ENCODE data around the gene APOH. TPM values are rescaled to one million over a fixed set of nuclear protein-coding genes. Genes with fewer than 3 reads are reported as not detected.

The APOH gene
- total and polyA plus RNA-seq, 2 of the 13 experiments (the other 11 are each of a cell fraction or from before 2014, with no cell fraction given), result 4,846 to 5,748 TPM

- peak; percentile 46; the same call in 1 of the 2 replicates for TF ChIP-seq ATF1 (CRISPR knock-in tag; IDR thresholded peaks at IDR 0.05)
- TF ChIP-seq, protein P1, sequence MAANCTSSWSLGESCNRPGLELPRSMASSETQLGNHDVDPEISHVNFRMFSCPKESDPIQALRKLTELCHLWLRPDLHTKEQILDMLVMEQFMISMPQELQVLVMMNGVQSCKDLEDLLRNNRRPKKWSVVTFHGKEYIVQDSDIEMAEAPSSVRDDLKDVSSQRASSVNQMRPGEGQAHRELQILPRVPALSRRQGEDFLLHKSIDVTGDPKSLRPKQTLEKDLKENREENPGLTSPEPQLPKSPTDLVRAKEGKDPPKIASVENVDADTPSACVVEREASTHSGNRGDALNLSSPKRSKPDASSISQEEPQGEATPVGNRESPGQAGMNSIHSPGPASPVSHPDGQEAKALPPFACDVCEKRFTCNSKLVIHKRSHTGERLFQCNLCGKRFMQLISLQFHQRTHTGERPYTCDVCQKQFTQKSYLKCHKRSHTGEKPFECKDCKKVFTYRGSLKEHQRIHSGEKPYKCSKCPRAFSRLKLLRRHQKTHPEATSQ (CRISPR knock-in tag; IDR thresholded peaks at IDR 0.05; ENCODE audit: borderline replicate concordance), result peak; percentile 74; the same call in 1 of the 2 replicates
- no peak for TF ChIP-seq DBP (CRISPR knock-in tag; IDR thresholded peaks at IDR 0.05; ENCODE audit: not compliant biosample characterization)
- no peak for TF ChIP-seq ARHGAP35 (CRISPR knock-in tag; IDR thresholded peaks at IDR 0.05; ENCODE audit: borderline replicate concordance)
- peak; percentile 78; the same call in 1 of the 2 replicates for TF ChIP-seq ZFP36L1 (CRISPR knock-in tag; IDR thresholded peaks at IDR 0.05)
- no peak for TF ChIP-seq ZBTB7A (CRISPR knock-in tag; IDR thresholded peaks at IDR 0.05)
- TF ChIP-seq HOXA5 (CRISPR knock-in tag; IDR thresholded peaks at IDR 0.05), result peak; percentile 96
- TF ChIP-seq SRSF1 (optimal IDR thresholded peaks at IDR 0.05; ENCODE audit: low read depth, low read length), result no peak
- no peak for TF ChIP-seq ZNF746 (CRISPR knock-in tag; IDR thresholded peaks at IDR 0.05)
- TF ChIP-seq FOXC1 (CRISPR knock-in tag; IDR thresholded peaks at IDR 0.05; ENCODE audit: borderline replicate concordance), result no peak
- TF ChIP-seq ZNF543 (CRISPR knock-in tag; IDR thresholded peaks at IDR 0.05), result no peak; the same call in 1 of the 2 replicates
- TF ChIP-seq, protein P2, sequence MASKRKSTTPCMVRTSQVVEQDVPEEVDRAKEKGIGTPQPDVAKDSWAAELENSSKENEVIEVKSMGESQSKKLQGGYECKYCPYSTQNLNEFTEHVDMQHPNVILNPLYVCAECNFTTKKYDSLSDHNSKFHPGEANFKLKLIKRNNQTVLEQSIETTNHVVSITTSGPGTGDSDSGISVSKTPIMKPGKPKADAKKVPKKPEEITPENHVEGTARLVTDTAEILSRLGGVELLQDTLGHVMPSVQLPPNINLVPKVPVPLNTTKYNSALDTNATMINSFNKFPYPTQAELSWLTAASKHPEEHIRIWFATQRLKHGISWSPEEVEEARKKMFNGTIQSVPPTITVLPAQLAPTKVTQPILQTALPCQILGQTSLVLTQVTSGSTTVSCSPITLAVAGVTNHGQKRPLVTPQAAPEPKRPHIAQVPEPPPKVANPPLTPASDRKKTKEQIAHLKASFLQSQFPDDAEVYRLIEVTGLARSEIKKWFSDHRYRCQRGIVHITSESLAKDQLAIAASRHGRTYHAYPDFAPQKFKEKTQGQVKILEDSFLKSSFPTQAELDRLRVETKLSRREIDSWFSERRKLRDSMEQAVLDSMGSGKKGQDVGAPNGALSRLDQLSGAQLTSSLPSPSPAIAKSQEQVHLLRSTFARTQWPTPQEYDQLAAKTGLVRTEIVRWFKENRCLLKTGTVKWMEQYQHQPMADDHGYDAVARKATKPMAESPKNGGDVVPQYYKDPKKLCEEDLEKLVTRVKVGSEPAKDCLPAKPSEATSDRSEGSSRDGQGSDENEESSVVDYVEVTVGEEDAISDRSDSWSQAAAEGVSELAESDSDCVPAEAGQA (IDR thresholded peaks at IDR 0.05; ENCODE audit: low read depth), result no peak
- TF ChIP-seq, protein P2 (CRISPR knock-in tag; IDR thresholded peaks at IDR 0.05; ENCODE audit: borderline replicate concordance), result peak; percentile 92; the same call in 1 of the 2 replicates
- TF ChIP-seq FOXK2 (IDR thresholded peaks at IDR 0.05), result 0 out of 2 replicates have a peak, but pooled peaks have one; percentile 42
- no peak for TF ChIP-seq GPN1 (CRISPR knock-in tag; IDR thresholded peaks at IDR 0.05; ENCODE audit: borderline replicate concordance)
- TF ChIP-seq ZNF160 (CRISPR knock-in tag; IDR thresholded peaks at IDR 0.05), result peak; percentile 17; the same call in 1 of the 2 replicates
- no peak for TF ChIP-seq SETDB1 (CRISPR knock-in tag; IDR thresholded peaks at IDR 0.05; ENCODE audit: borderline replicate concordance)
- TF ChIP-seq, protein P3, sequence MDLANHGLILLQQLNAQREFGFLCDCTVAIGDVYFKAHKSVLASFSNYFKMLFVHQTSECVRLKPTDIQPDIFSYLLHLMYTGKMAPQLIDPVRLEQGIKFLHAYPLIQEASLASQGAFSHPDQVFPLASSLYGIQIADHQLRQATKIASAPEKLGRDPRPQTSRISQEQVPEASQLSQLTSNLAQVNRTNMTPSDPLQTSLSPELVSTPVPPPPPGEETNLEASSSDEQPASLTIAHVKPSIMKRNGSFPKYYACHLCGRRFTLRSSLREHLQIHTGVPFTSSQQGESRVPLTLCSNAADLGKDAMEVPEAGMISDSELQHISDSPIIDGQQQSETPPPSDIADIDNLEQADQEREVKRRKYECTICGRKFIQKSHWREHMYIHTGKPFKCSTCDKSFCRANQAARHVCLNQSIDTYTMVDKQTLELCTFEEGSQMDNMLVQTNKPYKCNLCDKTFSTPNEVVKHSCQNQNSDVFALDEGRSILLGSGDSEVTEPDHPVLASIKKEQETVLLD (CRISPR knock-in tag; IDR thresholded peaks at IDR 0.05; ENCODE audit: low read depth), result no peak
- TF ChIP-seq BORCS8-MEF2B (CRISPR knock-in tag; IDR thresholded peaks at IDR 0.05), result no peak
These were observed at the start of gene APOH (continued) for GRCh38 chr17:66228887-66229782.

Measured in HepG2 (cell line).